Loucy (cell line): ENCODE measurements around the gene PLCL2.

Source experiments
- EZH2phosphoT487 ChIP-seq: fragments of 200-600 bp; IDR thresholded peaks from 2 replicates; pipeline ENCODE4 v1.6.1; 2018; ENCODE audit warnings: antibody characterized with exemption, mild to moderate bottlenecking, moderate library complexity, borderline replicate concordance
- TF ChIP-seq, protein P1 (sequence below): fragments of 200-600 bp; sonication (generic); conservative IDR thresholded peaks from 2 replicates; pipeline ENCODE4 v1.5.1; 2014; ENCODE audit warnings: mild to moderate bottlenecking, antibody characterized with exemption, low read length

DNA sequence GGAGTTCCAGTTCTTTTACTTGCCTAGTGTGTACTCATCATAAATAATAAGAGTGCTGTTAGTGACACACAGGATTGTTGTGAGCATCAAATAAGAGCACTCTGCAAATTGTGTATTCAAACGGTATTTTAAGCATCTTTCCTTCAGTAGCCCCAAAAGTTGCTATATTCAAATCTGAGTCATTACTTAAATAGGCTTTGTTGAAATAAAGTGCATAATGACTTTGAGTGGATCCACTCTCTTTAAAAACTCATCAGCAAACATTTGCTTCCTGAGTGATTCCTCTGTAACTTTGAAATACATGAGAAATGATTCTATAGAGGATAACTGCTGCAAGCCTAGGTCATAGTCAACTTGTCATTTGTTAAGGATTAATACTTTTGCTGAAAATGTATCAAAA lies 29.3 kb upstream of the PLCL2 start:
- TF ChIP-seq, protein P1, sequence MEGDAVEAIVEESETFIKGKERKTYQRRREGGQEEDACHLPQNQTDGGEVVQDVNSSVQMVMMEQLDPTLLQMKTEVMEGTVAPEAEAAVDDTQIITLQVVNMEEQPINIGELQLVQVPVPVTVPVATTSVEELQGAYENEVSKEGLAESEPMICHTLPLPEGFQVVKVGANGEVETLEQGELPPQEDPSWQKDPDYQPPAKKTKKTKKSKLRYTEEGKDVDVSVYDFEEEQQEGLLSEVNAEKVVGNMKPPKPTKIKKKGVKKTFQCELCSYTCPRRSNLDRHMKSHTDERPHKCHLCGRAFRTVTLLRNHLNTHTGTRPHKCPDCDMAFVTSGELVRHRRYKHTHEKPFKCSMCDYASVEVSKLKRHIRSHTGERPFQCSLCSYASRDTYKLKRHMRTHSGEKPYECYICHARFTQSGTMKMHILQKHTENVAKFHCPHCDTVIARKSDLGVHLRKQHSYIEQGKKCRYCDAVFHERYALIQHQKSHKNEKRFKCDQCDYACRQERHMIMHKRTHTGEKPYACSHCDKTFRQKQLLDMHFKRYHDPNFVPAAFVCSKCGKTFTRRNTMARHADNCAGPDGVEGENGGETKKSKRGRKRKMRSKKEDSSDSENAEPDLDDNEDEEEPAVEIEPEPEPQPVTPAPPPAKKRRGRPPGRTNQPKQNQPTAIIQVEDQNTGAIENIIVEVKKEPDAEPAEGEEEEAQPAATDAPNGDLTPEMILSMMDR: no peak
- TF ChIP-seq EZH2phosphoT487: no peak
